ENCODE measurements around the gene SETD1A.

DNA sequence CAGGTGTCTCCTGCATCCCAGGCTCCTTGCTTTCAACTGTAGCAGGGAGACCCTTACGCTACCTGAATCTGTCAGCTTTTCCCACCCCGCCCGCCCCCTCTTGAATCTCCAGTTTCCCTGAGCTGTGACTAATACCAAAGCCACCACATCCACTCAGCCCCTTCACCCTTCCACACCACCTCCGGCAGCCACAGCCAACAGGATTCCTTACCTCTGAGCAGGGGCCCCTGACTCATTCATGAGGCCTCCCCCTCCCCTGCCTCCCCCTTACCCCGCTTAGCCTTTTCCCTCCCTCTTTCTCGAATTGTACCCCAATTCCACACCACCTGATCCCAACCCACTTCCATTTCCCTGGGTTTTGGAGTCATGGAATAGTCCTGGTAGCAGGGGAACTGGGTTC, 50.6 kb downstream of the SETD1A start:
- no peak for TF ChIP-seq EZH2 (IDR thresholded peaks at IDR 0.05; ENCODE audit: low read length)
- TF ChIP-seq, protein P1, sequence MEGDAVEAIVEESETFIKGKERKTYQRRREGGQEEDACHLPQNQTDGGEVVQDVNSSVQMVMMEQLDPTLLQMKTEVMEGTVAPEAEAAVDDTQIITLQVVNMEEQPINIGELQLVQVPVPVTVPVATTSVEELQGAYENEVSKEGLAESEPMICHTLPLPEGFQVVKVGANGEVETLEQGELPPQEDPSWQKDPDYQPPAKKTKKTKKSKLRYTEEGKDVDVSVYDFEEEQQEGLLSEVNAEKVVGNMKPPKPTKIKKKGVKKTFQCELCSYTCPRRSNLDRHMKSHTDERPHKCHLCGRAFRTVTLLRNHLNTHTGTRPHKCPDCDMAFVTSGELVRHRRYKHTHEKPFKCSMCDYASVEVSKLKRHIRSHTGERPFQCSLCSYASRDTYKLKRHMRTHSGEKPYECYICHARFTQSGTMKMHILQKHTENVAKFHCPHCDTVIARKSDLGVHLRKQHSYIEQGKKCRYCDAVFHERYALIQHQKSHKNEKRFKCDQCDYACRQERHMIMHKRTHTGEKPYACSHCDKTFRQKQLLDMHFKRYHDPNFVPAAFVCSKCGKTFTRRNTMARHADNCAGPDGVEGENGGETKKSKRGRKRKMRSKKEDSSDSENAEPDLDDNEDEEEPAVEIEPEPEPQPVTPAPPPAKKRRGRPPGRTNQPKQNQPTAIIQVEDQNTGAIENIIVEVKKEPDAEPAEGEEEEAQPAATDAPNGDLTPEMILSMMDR (optimal IDR thresholded peaks at IDR 0.05 in 1 of 3, IDR thresholded peaks at IDR 0.05 in 1 of 3, conservative IDR thresholded peaks at IDR 0.05 in 1 of 3; ENCODE audit: extremely low read depth in 1 of 3, insufficient read depth in 2 of 3, low read length in 3 of 3): no peak

Measured in keratinocyte (primary cell).